Esophagus muscularis mucosa (tissue), 4 donors: ENCODE data around the gene HOXA7. TPM values are rescaled to one million over a fixed set of nuclear protein-coding genes. Genes with fewer than 3 reads are reported as not detected.

Experiments
- DNase-seq: peaks from one replicate; pipeline ENCODE4 v3.0.0-alpha.2; 2017; ENCODE audit errors: extremely low spot score
- H3K27ac ChIP-seq, 4 donors: fragments of 200-600 bp; sonication (generic); replicated peaks in 1 of 4; 1 replicate in 3 of 4; 2 replicates in 1 of 4; pipeline ENCODE4 v1.5.1; 2016 to 2019; ENCODE audit warnings: mild to moderate bottlenecking in 1 of 4
- H3K27me3 ChIP-seq, 4 donors: fragments of 200-600 bp; sonication (generic); one replicate each; pipeline versions ENCODE4 v1.5.1 to v1.6.0; 2016 to 2019
- H3K36me3 ChIP-seq, 4 donors: fragments of 200-600 bp; sonication (generic); one replicate each; pipeline ENCODE4 v1.5.1; 2016 to 2019
- H3K4me1 ChIP-seq, 4 donors: fragments of 200-600 bp; sonication (generic); one replicate each; pipeline ENCODE4 v1.5.1; 2016 to 2019
- H3K4me3 ChIP-seq, 4 donors: fragments of 200-600 bp; sonication (generic); 1 replicate in 2 of 4; 2 replicates in 2 of 4; pipeline ENCODE4 v1.5.1; 2016 to 2019; ENCODE audit warnings: mild to moderate bottlenecking in 4 of 4, moderate library complexity in 1 of 4
- H3K9me3 ChIP-seq, 4 donors: fragments of 200-600 bp; sonication (generic); 1 replicate in 3 of 4; 2 replicates in 1 of 4; pipeline ENCODE4 v1.5.1; 2016 to 2019
- EP300 ChIP-seq: sonication (generic); formaldehyde crosslinking; IDR thresholded peaks from one replicate; pipeline ENCODE4 v1.6.1; 2017; ENCODE audit warnings: antibody characterized with exemption
- POLR2A ChIP-seq: fragments of 450-650 bp; IDR thresholded peaks from one replicate; pipeline ENCODE4 v1.6.1; 2017; ENCODE audit warnings: antibody characterized with exemption, moderate library complexity, mild to moderate bottlenecking, low read depth
- POLR2AphosphoS5 ChIP-seq, 2 donors: sonication (generic); formaldehyde crosslinking; IDR thresholded peaks; one replicate each; pipeline ENCODE4 v1.6.1; 2017; ENCODE audit warnings: antibody characterized with exemption in 2 of 2
- WGBS: methylation state at CpG from one replicate; pipeline ENCODE4 v1.1.5; 2018; 5-methylcytosine and 5-hydroxymethylcytosine counted together
- intact Hi-C: fragments of 100-400 bp; cut with DNase I; formaldehyde crosslinking; loops from one replicate; pipeline ENCODE4 v1.15.1; 2023
- total RNA-seq, 4 donors: library from RNA; depleted of rRNA; stranded (reverse); fragments of >200 nt; gene quantifications; one replicate each; pipeline versions ENCODE4 v1.1.0 to v1.2.1, GENCODE V29; 2016
- TF ChIP-seq, protein P1 (sequence below), 3 experiments: fragments of 200-600 bp in 2 of 3; fragments of 450-650 bp in 1 of 3; sonication (generic) in 2 of 3; IDR thresholded peaks; one replicate each; pipeline ENCODE4 v1.5.1; 2017 to 2019; ENCODE audit warnings: antibody characterized with exemption in 3 of 3, mild to moderate bottlenecking in 2 of 3, moderate library complexity in 1 of 3

HOXA7 gene
- total RNA-seq, 4 donors from 2014 or later: 0.33 to 1.7 (median 0.49) TPM

GRCh38 chr7:27142580-27143022 is 13.9 kb downstream of the HOXA7 start:
- DNase-seq: no peak
- H3K4me3 ChIP-seq: peak overlapping the region; percentile 83 to 96 (median 90)
- WGBS: 7% methylated on average over 29 of the region's 29 CpGs
- H3K9me3 ChIP-seq: no peaks in the 10 kb centered on the region
- H3K27me3 ChIP-seq: peaks cover 0 to 35% (median 9%) of the 10 kb centered on the region in 4 donors
- H3K36me3 ChIP-seq: no peaks in the 10 kb centered on the region
- H3K27ac ChIP-seq: peak overlapping the region; percentile 96 to 99 (median 99)
- H3K4me1 ChIP-seq: peaks cover 14 to 45% (median 41%) of the 10 kb centered on the region in 4 donors
- intact Hi-C loops: loop anchor here (2.0 to 10.0 kb wide), 4 partner anchors 44 to 938 kb away; partner anchors contain the start of genes CBX3 and HNRNPA2B1
- TF ChIP-seq POLR2AphosphoS5 (IDR thresholded peaks at IDR 0.05) (no peak), POLR2A (no peak), EP300 (no peak)
- TF ChIP-seq, protein P1, sequence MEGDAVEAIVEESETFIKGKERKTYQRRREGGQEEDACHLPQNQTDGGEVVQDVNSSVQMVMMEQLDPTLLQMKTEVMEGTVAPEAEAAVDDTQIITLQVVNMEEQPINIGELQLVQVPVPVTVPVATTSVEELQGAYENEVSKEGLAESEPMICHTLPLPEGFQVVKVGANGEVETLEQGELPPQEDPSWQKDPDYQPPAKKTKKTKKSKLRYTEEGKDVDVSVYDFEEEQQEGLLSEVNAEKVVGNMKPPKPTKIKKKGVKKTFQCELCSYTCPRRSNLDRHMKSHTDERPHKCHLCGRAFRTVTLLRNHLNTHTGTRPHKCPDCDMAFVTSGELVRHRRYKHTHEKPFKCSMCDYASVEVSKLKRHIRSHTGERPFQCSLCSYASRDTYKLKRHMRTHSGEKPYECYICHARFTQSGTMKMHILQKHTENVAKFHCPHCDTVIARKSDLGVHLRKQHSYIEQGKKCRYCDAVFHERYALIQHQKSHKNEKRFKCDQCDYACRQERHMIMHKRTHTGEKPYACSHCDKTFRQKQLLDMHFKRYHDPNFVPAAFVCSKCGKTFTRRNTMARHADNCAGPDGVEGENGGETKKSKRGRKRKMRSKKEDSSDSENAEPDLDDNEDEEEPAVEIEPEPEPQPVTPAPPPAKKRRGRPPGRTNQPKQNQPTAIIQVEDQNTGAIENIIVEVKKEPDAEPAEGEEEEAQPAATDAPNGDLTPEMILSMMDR (IDR thresholded peaks at IDR 0.05): no peak

- no peak for DNase-seq
- no peaks in the 10 kb centered on the region for H3K9me3 ChIP-seq
- peaks cover 11 to 51% (median 41%) of the 10 kb centered on the region in 4 donors for H3K4me1 ChIP-seq
- TF ChIP-seq EP300: no peak
- TF ChIP-seq POLR2AphosphoS5 (IDR thresholded peaks at IDR 0.05): peak; percentile 3 to 50
- no peak for TF ChIP-seq POLR2A
- TF ChIP-seq, protein P1 (IDR thresholded peaks at IDR 0.05): peak in 2 of 3 experiments; percentile 24 to 43
- H3K27ac ChIP-seq: peak overlapping the region; percentile 96 to 99 (median 99)
- peak overlapping the region; percentile 83 to 96 (median 90) for H3K4me3 ChIP-seq
- peaks cover 0 to 30% (median 6%) of the 10 kb centered on the region in 4 donors for H3K27me3 ChIP-seq
- WGBS: 22% methylated on average over 23 of the region's 30 CpGs
- H3K36me3 ChIP-seq: no peaks in the 10 kb centered on the region
- intact Hi-C loops: loop anchor here (2.0 to 10.0 kb wide), 4 partner anchors 43 to 937 kb away; partner anchors contain the start of genes CBX3 and HNRNPA2B1
These were observed 14.4 kb downstream of the HOXA7 start for GRCh38 chr7:27141923-27142579.

DNA sequence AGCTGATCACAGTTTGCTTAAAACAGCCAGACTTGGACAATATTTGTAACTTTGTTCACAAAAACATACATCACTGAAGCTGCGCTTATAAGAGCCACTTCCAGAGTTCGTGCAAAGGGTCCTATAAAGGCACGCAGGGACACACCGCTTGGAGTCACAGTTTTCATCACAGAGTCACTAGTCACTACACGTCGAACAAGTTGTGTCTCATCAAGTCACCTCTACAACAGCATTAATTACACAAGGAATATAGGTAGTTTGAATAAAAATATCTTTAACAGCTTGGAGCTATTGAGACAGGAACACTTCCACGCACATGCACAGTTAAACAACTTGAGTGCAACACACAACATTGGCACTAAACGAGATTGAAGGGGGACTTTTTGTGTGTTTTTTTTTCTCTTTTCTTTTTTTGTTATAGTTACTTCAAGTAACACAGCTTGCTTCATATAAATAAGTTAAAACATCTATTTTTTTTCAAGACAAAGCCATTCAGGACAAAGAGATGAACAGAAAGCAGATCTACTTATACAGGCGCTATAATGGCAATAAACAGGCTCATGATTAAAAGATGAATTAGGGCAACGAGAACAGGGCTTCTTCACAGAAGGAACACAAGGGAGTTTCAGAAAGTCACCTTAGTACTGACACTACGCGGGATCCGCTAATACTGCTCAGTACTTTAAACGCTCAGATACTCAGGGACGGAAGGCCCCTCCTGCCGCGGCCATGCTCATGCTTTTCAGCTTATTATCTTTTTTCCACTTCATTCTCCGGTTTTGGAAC is 15.1 kb downstream of the HOXA7 start:
- intact Hi-C loops: loop anchor here (10.0 kb wide), 2 partner anchors 117 to 937 kb away; partner anchors contain the start of genes CBX3 and HNRNPA2B1
- TF ChIP-seq, protein P1 (IDR thresholded peaks at IDR 0.05): no peak
- peak in 1 of 2 donors; percentile 6 for TF ChIP-seq POLR2AphosphoS5 (IDR thresholded peaks at IDR 0.05)
- Histone ChIP-seq H3K4me3 (peak overlapping the region; percentile 83 to 96 (median 90)), H3K27ac (peak overlapping the region; percentile 96 to 99 (median 99)), H3K36me3 (no peaks in the 10 kb centered on the region), H3K9me3 (no peaks in the 10 kb centered on the region), H3K4me1 (peaks cover 11 to 58% (median 48%) of the 10 kb centered on the region in 4 donors), H3K27me3 (peaks cover 0 to 23% (median 5%) of the 10 kb centered on the region in 4 donors)
- no peak for DNase-seq
- 50% methylated on average over 18 of the region's 18 CpGs for WGBS

DNA sequence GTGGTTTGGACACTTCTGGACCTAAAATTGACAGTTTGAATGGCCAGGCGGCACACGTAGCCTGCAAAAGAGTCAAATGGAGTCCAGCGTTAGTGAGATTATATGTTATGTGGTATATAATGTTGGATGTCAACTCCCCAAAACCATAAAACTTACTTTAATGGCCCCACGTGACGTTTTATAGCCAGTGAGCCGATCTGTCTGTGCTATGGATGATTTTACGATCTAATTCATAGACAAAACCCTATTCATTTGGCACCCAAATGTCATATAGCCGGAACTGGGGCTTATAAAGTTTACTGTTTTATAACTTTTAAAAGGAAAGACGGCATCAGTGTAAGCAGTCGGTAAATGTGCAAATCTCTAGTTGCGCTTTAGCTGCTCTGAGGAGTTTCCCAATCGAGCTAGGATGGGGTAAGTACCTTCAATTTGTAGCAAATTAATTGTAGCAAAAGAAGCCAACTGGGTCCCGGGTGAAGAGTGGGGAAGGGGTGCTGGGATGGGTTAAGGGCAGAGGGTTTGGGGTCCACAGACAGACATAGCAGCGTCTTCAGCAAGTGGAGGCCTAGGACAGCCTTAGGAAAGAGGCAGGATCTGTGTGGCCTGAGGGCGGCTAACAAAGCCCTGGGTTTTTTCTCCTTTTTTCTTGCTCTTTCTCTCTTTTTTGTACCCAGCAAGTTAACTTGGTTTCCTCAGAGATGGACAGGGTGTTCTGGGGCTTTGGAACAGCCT is 16.2 kb downstream of the HOXA7 start:
- H3K27me3 ChIP-seq: peaks cover 0 to 16% (median 3%) of the 10 kb centered on the region in 4 donors
- intact Hi-C loops: loop anchor here (10.0 kb wide), 2 partner anchors 115 to 935 kb away; partner anchors contain the start of genes CBX3 and HNRNPA2B1
- H3K4me1 ChIP-seq: peaks cover 11 to 68% (median 59%) of the 10 kb centered on the region in 4 donors
- WGBS: 58% methylated on average over 15 of the region's 15 CpGs
- TF ChIP-seq, protein P1 (IDR thresholded peaks at IDR 0.05): no peak
- no peak for TF ChIP-seq POLR2A
- no peak for TF ChIP-seq POLR2AphosphoS5 (IDR thresholded peaks at IDR 0.05)
- H3K36me3 ChIP-seq: no peaks in the 10 kb centered on the region
- H3K27ac ChIP-seq: peak overlapping the region; percentile 96 to 99 (median 99)
- H3K9me3 ChIP-seq: no peaks in the 10 kb centered on the region
- no peak for DNase-seq
- peak overlapping the region; percentile 83 to 96 (median 90) for H3K4me3 ChIP-seq
